CD4-positive, alpha-beta T cell treated with Interferon gamma for 1 hour (primary cell): ENCODE measurements around the gene WNT1.

ENCODE experiments used
- DNase-seq: peaks from one replicate; pipeline ENCODE4 v3.0.0-alpha.2; 2020

Gene WNT1

DNA sequence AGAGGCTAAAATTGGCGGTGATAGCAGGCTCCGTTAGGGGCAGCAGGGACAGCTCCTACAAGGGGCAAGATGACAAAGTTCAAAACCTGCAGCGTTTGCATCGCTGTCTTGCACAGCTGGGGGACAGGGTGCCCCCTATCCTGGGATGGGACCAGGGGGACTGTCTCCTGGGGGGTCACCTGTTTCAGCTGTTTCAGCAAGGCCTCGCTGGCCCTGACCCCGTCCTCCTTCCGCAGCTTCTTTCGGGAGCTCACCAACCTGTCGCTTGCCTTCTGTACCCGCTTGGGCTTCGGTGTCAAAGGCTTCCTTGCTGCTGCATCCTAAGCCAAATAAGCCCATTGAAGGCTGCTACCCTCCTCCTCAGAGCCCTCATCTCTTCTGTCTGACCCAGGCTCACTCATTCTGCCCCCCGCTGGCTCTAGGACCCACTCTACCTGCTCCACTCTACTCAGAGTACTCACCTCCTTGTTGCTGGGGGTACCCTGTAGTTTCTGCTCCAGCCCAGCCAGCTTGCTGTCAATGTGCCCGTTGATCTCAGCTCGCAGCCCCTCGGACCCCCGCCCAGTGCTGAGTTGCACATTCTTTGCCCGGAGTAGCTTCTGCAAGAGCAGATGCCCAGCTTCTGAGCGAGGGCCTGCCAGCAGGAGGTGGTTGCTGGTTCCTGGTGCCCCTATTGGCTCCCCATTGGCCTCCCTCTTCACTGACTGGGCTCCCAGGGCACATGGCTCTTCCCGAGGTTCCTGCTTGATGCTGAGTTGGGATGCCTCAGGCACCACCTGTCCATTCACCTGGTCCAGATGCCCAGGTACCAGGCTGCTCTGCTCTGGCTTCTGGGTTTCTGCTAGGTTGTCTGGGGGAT, 52.8 kb downstream of the WNT1 start:
- no peak for DNase-seq

DNA sequence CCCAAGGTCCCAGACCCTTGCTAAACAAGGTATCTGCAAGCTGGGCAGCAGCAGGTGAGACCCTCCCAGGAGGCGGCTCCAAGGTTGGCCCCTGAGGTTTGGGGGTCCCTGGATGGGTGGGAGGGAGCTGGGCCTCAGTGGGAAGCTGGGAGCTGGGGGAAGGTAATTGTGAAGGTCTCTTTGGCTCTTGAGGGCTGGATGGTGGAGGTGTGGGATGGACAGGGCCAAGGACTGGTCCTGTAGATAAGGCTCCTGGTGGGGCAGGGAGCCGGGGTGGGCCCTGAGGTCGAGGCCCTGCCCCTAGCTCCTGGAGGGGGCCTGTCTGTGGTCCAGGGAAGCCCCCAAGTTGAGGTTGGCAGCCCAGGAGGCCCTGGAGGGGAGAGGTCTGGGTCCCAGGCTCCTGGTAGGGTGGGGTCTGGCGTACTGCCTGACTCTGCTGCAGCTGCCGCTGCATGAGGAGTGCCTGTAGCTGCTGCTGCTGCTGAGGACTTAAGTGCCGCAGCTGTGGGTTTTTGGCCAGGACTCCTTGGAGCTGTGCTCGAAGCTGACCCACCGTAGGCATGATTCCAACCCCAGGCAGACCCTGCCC, 53.5 kb downstream of the WNT1 start:
- DNase-seq = no peak
